Neural cell (in vitro differentiated cells): ENCODE results near the gene RPS15. TPM values are rescaled to one million over a fixed set of nuclear protein-coding genes. Genes with fewer than 3 reads are reported as not detected.
"Not testable (repeated sequence)": the region's sequence is repeated elsewhere in the genome, so short reads cannot be mapped to it uniquely, and the experiment has no call there.

ENCODE experiments used
- H2AFZ ChIP-seq: fragments of 200-600, 300-800 bp; sonication (generic), shearing (Covaris generic); 2 replicates; pipeline ENCODE4 v1.6.0; 2014; ENCODE audit warnings: low read depth, mild to moderate bottlenecking, antibody characterized with exemption, low read length, moderate library complexity
- H3F3A ChIP-seq: fragments of 200-600 bp; shearing (Covaris generic); 2 replicates; pipeline ENCODE4 v1.6.1; 2016; ENCODE audit warnings: mild to moderate bottlenecking, moderate library complexity, mixed read lengths, antibody characterized with exemption, low read length; ENCODE audit not compliant: insufficient read depth, poor library complexity, severe bottlenecking
- H3K27ac ChIP-seq: fragments of 200-600, 300-800 bp; sonication (generic), shearing (Covaris generic); 2 replicates; pipeline ENCODE4 v1.5.1; 2014; ENCODE audit warnings: mild to moderate bottlenecking, low read length, moderate library complexity
- H3K27me3 ChIP-seq: fragments of 300-800, 200-600 bp; sonication (generic), shearing (Covaris generic); 2 replicates; pipeline ENCODE4 v1.6.0; 2014; ENCODE audit warnings: mild to moderate bottlenecking, low read depth, low read length, moderate library complexity; ENCODE audit not compliant: insufficient read depth
- H3K36me3 ChIP-seq: fragments of 300-800, 200-600 bp; sonication (generic), shearing (Covaris generic); 2 replicates; pipeline ENCODE4 v1.5.1; 2014; ENCODE audit warnings: mild to moderate bottlenecking, antibody characterized with exemption, low read length, moderate library complexity; ENCODE audit not compliant: insufficient read depth
- H3K4me2 ChIP-seq: fragments of 300-800, 200-600 bp; sonication (generic), shearing (Covaris generic); 2 replicates; pipeline ENCODE4 v1.6.0; 2014; ENCODE audit warnings: mild to moderate bottlenecking, low read length
- H3K4me3 ChIP-seq: fragments of 300-800, 200-600 bp; sonication (generic), shearing (Covaris generic); 2 replicates; pipeline ENCODE4 v1.5.1; 2014; ENCODE audit warnings: mild to moderate bottlenecking, low read length, moderate library complexity
- H3K79me2 ChIP-seq: fragments of 200-600 bp; shearing (Covaris generic); replicated peaks from 2 replicates; pipeline ENCODE4 v1.6.0; 2014; ENCODE audit warnings: mild to moderate bottlenecking, low read length, moderate library complexity; ENCODE audit not compliant: insufficient read depth
- H3K9ac ChIP-seq: fragments of 300-800, 200-600 bp; sonication (generic), shearing (Covaris generic); 2 replicates; pipeline ENCODE4 v1.6.1; 2016; ENCODE audit warnings: mild to moderate bottlenecking, low read length, mixed read lengths
- H3K9me2 ChIP-seq: fragments of 200-600 bp; shearing (Covaris generic); 2 replicates; pipeline ENCODE4 v1.6.1; 2016; ENCODE audit warnings: mild to moderate bottlenecking, low read length, mixed read lengths; ENCODE audit not compliant: insufficient read depth
- H3K9me3 ChIP-seq: fragments of 200-600, 300-800 bp; sonication (generic), shearing (Covaris generic); 2 replicates; pipeline ENCODE4 v1.6.1; 2016; ENCODE audit warnings: mild to moderate bottlenecking, mixed run types, low read length, moderate library complexity, mixed read lengths
- H4K20me1 ChIP-seq: fragments of 200-600 bp; shearing (Covaris generic); 2 replicates; pipeline ENCODE4 v1.6.1; 2016; ENCODE audit warnings: mild to moderate bottlenecking, mixed run types; ENCODE audit not compliant: insufficient read depth
- CTCF ChIP-seq: fragments of 450-650 bp; IDR thresholded peaks from 2 replicates; pipeline ENCODE4 v1.5.1; 2014; ENCODE audit warnings: antibody characterized with exemption, mild to moderate bottlenecking, moderate library complexity; ENCODE audit not compliant: poor library complexity, severe bottlenecking
- EP300 ChIP-seq: fragments of 450-650 bp; conservative IDR thresholded peaks from 2 replicates; pipeline ENCODE4 v1.6.1; 2014; ENCODE audit warnings: antibody characterized with exemption, mild to moderate bottlenecking, moderate library complexity; ENCODE audit not compliant: poor library complexity, severe bottlenecking
- EZH2 ChIP-seq: fragments of 200-600, 300-800 bp; shearing (Covaris generic), sonication (generic); IDR thresholded peaks from 2 replicates; pipeline ENCODE4 v1.6.1; 2014; ENCODE audit warnings: antibody characterized with exemption, low read length, borderline replicate concordance, mild to moderate bottlenecking; ENCODE audit not compliant: insufficient read depth, poor library complexity, severe bottlenecking
- MXI1 ChIP-seq: fragments of 450-650 bp; conservative IDR thresholded peaks from 2 replicates; pipeline ENCODE4 v1.6.1; 2014; ENCODE audit warnings: antibody characterized with exemption, mild to moderate bottlenecking; ENCODE audit not compliant: poor library complexity, severe bottlenecking
- POLR2AphosphoS5 ChIP-seq: IDR thresholded peaks from 2 replicates; pipeline ENCODE4 v1.6.1; 2012
- REST ChIP-seq: IDR thresholded peaks from 2 replicates; pipeline ENCODE4 v1.6.1; 2012; ENCODE audit warnings: borderline replicate concordance
- SMC3 ChIP-seq: fragments of 450-650 bp; conservative IDR thresholded peaks from 2 replicates; pipeline ENCODE4 v1.6.1; 2014; ENCODE audit warnings: antibody characterized with exemption, mild to moderate bottlenecking, moderate library complexity; ENCODE audit not compliant: poor library complexity
- TAF1 ChIP-seq: IDR thresholded peaks from 2 replicates; pipeline ENCODE4 v1.6.1; 2012; ENCODE audit warnings: low read depth
- polyA plus RNA-seq: library from polyadenylated mRNA; depleted of rRNA; stranded (reverse); fragments of >200 nt; gene quantifications from 2 replicates; pipeline ENCODE4 v1.2.3, GENCODE V29; 2014

The RPS15 gene
- polyA plus RNA-seq, 1 donor from 2014 or later = 591 TPM

- H3K36me3 ChIP-seq = no peaks in the 10 kb centered on the region
- no peak overlapping the region for H2AFZ ChIP-seq
- no peak overlapping the region for H3K4me2 ChIP-seq
- H3K9ac ChIP-seq = no peak overlapping the region
- H3K27me3 ChIP-seq = no peaks in the 10 kb centered on the region
- no peak overlapping the region for H3K4me3 ChIP-seq
- peaks cover 36% of the 10 kb centered on the region for H4K20me1 ChIP-seq
- TF ChIP-seq CTCF = no peak
- TF ChIP-seq POLR2AphosphoS5 = peak; percentile 12
- no peak overlapping the region for H3K27ac ChIP-seq
- H3K79me2 ChIP-seq = no peaks in the 10 kb centered on the region
- H3K9me3 ChIP-seq = no peaks in the 10 kb centered on the region
- no peaks in the 10 kb centered on the region for H3K9me2 ChIP-seq
- no peaks in the 10 kb centered on the region for H3F3A ChIP-seq
Observed at GRCh38 chr19:1474765-1475351, 36.7 kb downstream of the RPS15 start.

GRCh38 chr19:1475751-1476437, 37.7 kb downstream of the RPS15 start:
- no peak overlapping the region for H3K4me3 ChIP-seq
- peaks cover 25% of the 10 kb centered on the region for H4K20me1 ChIP-seq
- peak; percentile 37 for TF ChIP-seq POLR2AphosphoS5
- TF ChIP-seq EP300 = no peak
- H3K27me3 ChIP-seq = no peaks in the 10 kb centered on the region
- H2AFZ ChIP-seq = no peak overlapping the region
- no peaks in the 10 kb centered on the region for H3K79me2 ChIP-seq
- no peak overlapping the region for H3K27ac ChIP-seq
- H3K4me2 ChIP-seq = no peak overlapping the region
- H3K36me3 ChIP-seq = no peaks in the 10 kb centered on the region
- H3K9me3 ChIP-seq = no peaks in the 10 kb centered on the region
- no peaks in the 10 kb centered on the region for H3F3A ChIP-seq
- no peaks in the 10 kb centered on the region for H3K9me2 ChIP-seq
- H3K9ac ChIP-seq = no peak overlapping the region

- H3F3A ChIP-seq, H3K27ac ChIP-seq, H2AFZ ChIP-seq, H3K4me3 ChIP-seq, H3K36me3 ChIP-seq, H3K79me2 ChIP-seq, H3K9me2 ChIP-seq, H3K27me3 ChIP-seq, H3K9me3 ChIP-seq, H3K9ac ChIP-seq, H3K4me2 ChIP-seq: not testable (repeated sequence)
- peaks cover 14% of the 10 kb centered on the region for H4K20me1 ChIP-seq
Observed at GRCh38 chr19:1477056-1477455, 38.9 kb downstream of the RPS15 start.

- Histone ChIP-seq H2AFZ (peak within 1 kb of the TSS; percentile 17), H3K4me3 (peak within 1 kb of the TSS; percentile 96), H3F3A (no peaks in the 10 kb centered on the region), H3K9me3 (no peaks in the 10 kb centered on the region), H3K79me2 (no peaks in the 10 kb centered on the region), H3K9ac (peak within 1 kb of the TSS; percentile 73), H3K27ac (peak within 1 kb of the TSS; percentile 62), H3K36me3 (no peaks in the 10 kb centered on the region), H3K27me3 (no peaks in the 10 kb centered on the region), H4K20me1 (no peaks in the 10 kb centered on the region), H3K4me2 (peak within 1 kb of the TSS; percentile 92), H3K9me2 (no peaks in the 10 kb centered on the region)
- no peak for TF ChIP-seq CTCF
- TF ChIP-seq MXI1 = peak; percentile 72
- TF ChIP-seq REST = no peak
- TF ChIP-seq EZH2 = no peak
- no peak for TF ChIP-seq TAF1
- no peak for TF ChIP-seq SMC3
- peak; percentile 20 for TF ChIP-seq EP300
Observed at GRCh38 chr19:1478934-1479707, 40.9 kb downstream of the RPS15 start, which contains the start of gene C19orf25. Gene C19orf25, minus strand, starts transcription at chr19:1479215. Its CDS starts 312 bp downstream, at chr19:1478903.
